T-helper 2 cell treated with Interferon-gamma antibody and Interleukin-4, amounts not matched to agents 5 μg/mL and 100 μg/mL, for 36 hours (primary cell): ENCODE measurements around the gene TRAPPC1.

Experiments
- DNase-seq: peaks from one replicate; pipeline ENCODE4 v3.0.0; 2021; ENCODE audit warnings: low spot score
- H3K27ac Mint-ChIP-seq: one replicate; pipeline ENCODE4 v1.8.0; 2021; ENCODE audit warnings: mild to moderate bottlenecking, mixed read lengths
- H3K27me3 Mint-ChIP-seq: one replicate; pipeline ENCODE4 v1.8.0; 2021; ENCODE audit warnings: low read depth, mixed read lengths
- H3K36me3 Mint-ChIP-seq: one replicate; pipeline ENCODE4 v1.8.0; 2021; ENCODE audit warnings: low read depth, mixed read lengths
- H3K4me1 Mint-ChIP-seq: one replicate; pipeline ENCODE4 v1.8.0; 2021; ENCODE audit warnings: low read depth, mixed read lengths
- H3K4me3 Mint-ChIP-seq: one replicate; pipeline ENCODE4 v1.8.0; 2022; ENCODE audit warnings: mild to moderate bottlenecking, moderate library complexity, mixed read lengths
- H3K9me3 Mint-ChIP-seq: one replicate; pipeline ENCODE4 v1.8.0; 2021; ENCODE audit warnings: mixed read lengths

TRAPPC1 gene

DNA sequence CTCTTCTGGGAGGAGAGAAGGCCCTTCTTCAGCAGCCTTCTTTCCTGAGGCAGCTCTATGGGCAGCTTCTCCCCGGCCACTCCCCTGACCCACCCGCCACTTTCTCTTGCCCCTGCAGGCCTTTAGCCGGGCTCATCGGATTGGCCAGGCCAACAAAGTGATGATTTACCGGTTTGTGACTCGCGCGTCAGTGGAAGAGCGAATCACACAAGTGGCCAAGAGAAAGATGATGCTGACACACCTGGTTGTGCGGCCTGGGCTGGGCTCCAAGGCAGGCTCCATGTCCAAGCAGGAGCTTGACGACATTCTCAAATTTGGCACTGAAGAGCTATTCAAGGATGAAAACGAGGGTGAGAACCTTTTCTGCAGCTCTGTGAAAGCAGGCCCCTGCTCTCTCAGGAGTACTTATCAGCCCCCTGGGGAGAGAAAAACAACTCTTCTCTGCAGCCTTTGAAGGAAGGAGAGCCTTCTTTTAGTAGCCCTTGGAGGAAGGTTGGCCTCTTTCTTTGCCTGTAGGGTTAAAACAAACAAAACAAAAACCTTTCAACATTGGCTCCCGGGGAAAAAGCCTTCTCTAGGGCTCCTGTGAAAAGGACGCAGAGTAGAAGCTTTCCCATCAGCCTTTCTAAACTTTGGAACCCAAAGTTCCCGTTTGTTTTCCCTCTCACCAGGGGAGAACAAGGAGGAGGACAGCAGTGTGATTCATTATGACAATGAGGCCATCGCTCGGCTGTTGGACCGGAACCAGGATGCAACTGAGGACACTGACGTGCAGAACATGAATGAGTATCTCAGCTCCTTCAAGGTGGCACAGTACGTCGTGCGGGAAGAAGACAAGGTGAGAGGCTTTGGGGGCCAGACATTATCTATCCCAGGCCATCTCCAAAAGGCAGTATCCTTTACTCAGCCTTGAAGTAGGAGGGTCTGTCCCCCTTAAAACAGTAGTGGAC lies 28.3 kb downstream of the TRAPPC1 start:
- Mint-ChIP-seq H3K27ac (no peak overlapping the region), H3K27me3 (no peaks in the 10 kb centered on the region), H3K9me3 (no peaks in the 10 kb centered on the region), H3K36me3 (peaks cover 87% of the 10 kb centered on the region), H3K4me3 (no peak overlapping the region), H3K4me1 (no peaks in the 10 kb centered on the region)
- DNase-seq: no peak

GRCh38 chr17:7897773-7898172 lies 34.0 kb downstream of the TRAPPC1 start:
- DNase-seq: no peak
- H3K9me3 Mint-ChIP-seq: no peaks in the 10 kb centered on the region
- peaks cover 87% of the 10 kb centered on the region for H3K36me3 Mint-ChIP-seq
- H3K4me1 Mint-ChIP-seq: peaks cover 8% of the 10 kb centered on the region
- no peak overlapping the region for H3K4me3 Mint-ChIP-seq
- H3K27me3 Mint-ChIP-seq: no peaks in the 10 kb centered on the region
- H3K27ac Mint-ChIP-seq: no peak overlapping the region

DNA sequence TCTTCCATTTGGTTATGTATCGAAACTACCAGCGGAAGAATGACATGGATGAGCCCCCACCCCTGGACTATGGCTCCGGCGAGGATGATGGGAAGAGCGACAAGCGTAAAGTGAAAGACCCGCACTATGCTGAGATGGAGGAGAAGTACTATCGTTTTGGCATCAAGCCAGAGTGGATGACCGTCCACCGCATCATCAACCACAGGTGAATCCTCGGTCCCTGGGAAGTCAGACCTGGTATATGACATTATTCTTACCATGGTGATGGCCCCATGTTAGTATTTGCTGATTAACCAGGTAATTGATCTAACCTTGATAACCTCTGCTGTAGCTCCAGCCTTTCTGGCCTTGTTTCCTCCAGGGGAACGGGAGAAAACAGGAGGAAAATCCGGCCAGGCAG lies 34.7 kb downstream of the TRAPPC1 start:
- Mint-ChIP-seq H3K4me3 (no peak overlapping the region), H3K27ac (no peak overlapping the region), H3K36me3 (peaks cover 83% of the 10 kb centered on the region), H3K27me3 (no peaks in the 10 kb centered on the region), H3K9me3 (no peaks in the 10 kb centered on the region), H3K4me1 (peaks cover 8% of the 10 kb centered on the region)
- DNase-seq: no peak

GRCh38 chr17:7894866-7895265 lies 36.9 kb downstream of the TRAPPC1 start:
- H3K4me1 Mint-ChIP-seq: peaks cover 12% of the 10 kb centered on the region
- H3K9me3 Mint-ChIP-seq: no peaks in the 10 kb centered on the region
- H3K27me3 Mint-ChIP-seq: no peaks in the 10 kb centered on the region
- no peak overlapping the region for H3K27ac Mint-ChIP-seq
- DNase-seq: no peak
- H3K36me3 Mint-ChIP-seq: peaks cover 82% of the 10 kb centered on the region
- no peak overlapping the region for H3K4me3 Mint-ChIP-seq

DNA sequence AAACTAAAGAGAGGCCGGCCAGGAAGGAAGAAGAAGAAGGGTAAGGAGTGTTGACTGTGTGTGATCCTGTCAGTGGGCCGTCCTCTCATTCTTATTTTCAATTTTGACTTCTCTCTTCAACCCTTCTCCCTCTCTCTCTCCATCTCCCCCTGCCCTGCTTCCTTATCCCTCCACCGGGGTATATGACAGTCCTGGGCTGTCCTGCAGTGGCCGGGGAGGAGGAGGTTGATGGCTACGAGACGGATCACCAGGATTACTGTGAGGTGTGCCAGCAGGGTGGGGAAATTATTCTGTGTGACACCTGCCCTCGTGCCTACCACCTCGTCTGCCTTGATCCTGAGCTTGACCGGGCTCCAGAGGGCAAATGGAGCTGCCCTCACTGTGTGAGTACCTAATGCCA lies 37.5 kb downstream of the TRAPPC1 start:
- Mint-ChIP-seq H3K27me3 (no peaks in the 10 kb centered on the region), H3K9me3 (no peaks in the 10 kb centered on the region), H3K27ac (no peak overlapping the region), H3K36me3 (peaks cover 81% of the 10 kb centered on the region), H3K4me3 (no peak overlapping the region), H3K4me1 (peaks cover 16% of the 10 kb centered on the region)
- DNase-seq: no peak

GRCh38 chr17:7893187-7893880 lies 38.4 kb downstream of the TRAPPC1 start:
- DNase-seq: no peak
- H3K4me1 Mint-ChIP-seq: peaks cover 16% of the 10 kb centered on the region
- H3K27me3 Mint-ChIP-seq: no peaks in the 10 kb centered on the region
- H3K4me3 Mint-ChIP-seq: no peak overlapping the region
- no peak overlapping the region for H3K27ac Mint-ChIP-seq
- H3K36me3 Mint-ChIP-seq: peaks cover 72% of the 10 kb centered on the region
- no peaks in the 10 kb centered on the region for H3K9me3 Mint-ChIP-seq

- Mint-ChIP-seq H3K36me3 (peaks cover 45% of the 10 kb centered on the region), H3K9me3 (no peaks in the 10 kb centered on the region), H3K4me1 (peaks cover 13% of the 10 kb centered on the region), H3K4me3 (no peak overlapping the region), H3K27ac (no peak overlapping the region), H3K27me3 (no peaks in the 10 kb centered on the region)
- DNase-seq: no peak
Measured at GRCh38 chr17:7889166-7889955, 42.4 kb downstream of the TRAPPC1 start.

DNA sequence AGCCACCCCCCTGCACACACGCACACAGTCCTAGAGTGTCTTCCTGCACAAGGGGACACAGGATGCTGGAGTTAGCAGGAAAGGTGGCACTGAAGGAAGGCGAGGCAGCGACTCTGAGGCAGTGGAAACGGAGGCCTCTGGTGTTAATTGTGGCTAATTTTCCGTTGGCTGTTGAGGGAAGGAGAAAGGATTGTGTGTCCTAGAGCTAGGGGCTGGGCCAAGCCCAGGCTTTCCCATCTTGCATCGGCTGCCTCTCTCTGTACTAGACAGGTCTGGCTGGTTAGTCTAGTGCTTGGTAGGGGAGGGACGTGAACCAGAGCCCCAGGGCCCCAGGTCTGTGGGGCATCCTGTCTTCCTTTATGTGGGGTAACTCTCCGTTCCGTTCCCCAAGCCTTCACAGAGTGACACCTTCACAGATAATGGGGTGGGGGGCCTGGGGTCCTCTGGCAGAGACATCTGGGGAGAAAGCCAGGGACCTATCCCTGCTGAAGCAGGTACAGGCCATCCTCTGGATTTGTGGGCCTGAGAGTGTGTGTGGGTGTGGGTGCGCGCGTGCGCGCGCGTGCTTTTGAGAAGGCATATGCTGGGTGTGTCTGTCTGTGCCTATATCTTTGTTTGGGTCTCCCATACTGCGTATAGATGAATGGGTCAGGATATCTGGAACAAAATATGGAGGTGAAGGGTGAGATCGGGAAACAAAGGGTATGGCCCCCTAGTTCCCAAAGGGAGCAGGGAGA lies 43.4 kb downstream of the TRAPPC1 start, which contains the start of gene CHD3:
TSS of gene CHD3 (plus strand) at position 606 of the 737 bp plus-strand sequence. CDS start 212 bp downstream, outside the sequence.
- H3K9me3 Mint-ChIP-seq: no peaks in the 10 kb centered on the region
- no peaks in the 10 kb centered on the region for H3K27me3 Mint-ChIP-seq
- peaks cover 35% of the 10 kb centered on the region for H3K36me3 Mint-ChIP-seq
- peak; percentile 69 for DNase-seq
- H3K27ac Mint-ChIP-seq: no peak within 1 kb of the TSS
- peaks cover 13% of the 10 kb centered on the region for H3K4me1 Mint-ChIP-seq
- H3K4me3 Mint-ChIP-seq: no peak within 1 kb of the TSS

- peaks cover 31% of the 10 kb centered on the region for H3K36me3 Mint-ChIP-seq
- peaks cover 13% of the 10 kb centered on the region for H3K4me1 Mint-ChIP-seq
- no peaks in the 10 kb centered on the region for H3K9me3 Mint-ChIP-seq
- DNase-seq: peak; percentile 90
- H3K27me3 Mint-ChIP-seq: no peaks in the 10 kb centered on the region
- no peak overlapping the region for H3K27ac Mint-ChIP-seq
- no peak overlapping the region for H3K4me3 Mint-ChIP-seq
Measured at GRCh38 chr17:7887482-7888183, 44.1 kb downstream of the TRAPPC1 start.

DNA sequence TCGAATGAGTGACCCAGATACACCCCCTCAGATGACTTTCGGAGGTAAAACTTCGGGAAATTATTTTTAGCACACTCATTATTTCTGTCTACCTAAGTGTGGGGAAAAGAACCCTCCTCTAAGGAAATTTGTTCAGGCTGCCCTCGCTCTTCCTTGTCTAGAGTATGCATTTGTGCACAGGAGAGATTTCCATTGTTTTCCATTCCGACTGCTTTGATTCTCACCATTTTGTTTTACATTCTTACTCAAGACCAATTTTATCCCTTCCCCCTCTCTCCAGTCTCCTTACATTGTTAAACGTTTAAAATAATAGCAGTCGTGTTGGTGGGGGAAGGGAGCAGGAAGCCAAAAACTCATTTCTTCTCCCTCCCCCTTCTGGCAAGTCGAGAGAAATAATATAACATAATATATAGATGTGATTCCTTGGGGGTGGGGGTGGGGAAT lies 44.7 kb downstream of the TRAPPC1 start:
- no peak overlapping the region for H3K4me3 Mint-ChIP-seq
- no peak overlapping the region for H3K27ac Mint-ChIP-seq
- DNase-seq: no peak
- H3K27me3 Mint-ChIP-seq: no peaks in the 10 kb centered on the region
- H3K36me3 Mint-ChIP-seq: peaks cover 29% of the 10 kb centered on the region
- H3K9me3 Mint-ChIP-seq: no peaks in the 10 kb centered on the region
- peaks cover 13% of the 10 kb centered on the region for H3K4me1 Mint-ChIP-seq

GRCh38 chr17:7886227-7887037 lies 45.3 kb downstream of the TRAPPC1 start:
- H3K9me3 Mint-ChIP-seq: no peaks in the 10 kb centered on the region
- peaks cover 26% of the 10 kb centered on the region for H3K36me3 Mint-ChIP-seq
- no peak overlapping the region for H3K4me3 Mint-ChIP-seq
- H3K4me1 Mint-ChIP-seq: peaks cover 13% of the 10 kb centered on the region
- peak; percentile 45 for DNase-seq
- no peak overlapping the region for H3K27ac Mint-ChIP-seq
- no peaks in the 10 kb centered on the region for H3K27me3 Mint-ChIP-seq
